Lower leg skin (tissue), 3 donors: ENCODE measurements around the gene TBC1D10B.
"Not testable (repeated sequence)": the region's sequence is repeated elsewhere in the genome, so short reads cannot be mapped to it uniquely, and the experiment has no call there.

Experiments
- POLR2A ChIP-seq, 2 donors: fragments of 450-650 bp; IDR thresholded peaks; one replicate each; pipeline ENCODE4 v1.6.1; 2016 to 2017; ENCODE audit warnings: antibody characterized with exemption in 2 of 2, mild to moderate bottlenecking in 1 of 2, moderate library complexity in 1 of 2
- TF ChIP-seq, protein P1 (sequence below), 3 donors: fragments of 450-650 bp; IDR thresholded peaks; one replicate each; pipeline ENCODE4 v1.5.1; 2016; ENCODE audit warnings: antibody characterized with exemption in 3 of 3, mild to moderate bottlenecking in 3 of 3, moderate library complexity in 2 of 3

- TF ChIP-seq, protein P1, sequence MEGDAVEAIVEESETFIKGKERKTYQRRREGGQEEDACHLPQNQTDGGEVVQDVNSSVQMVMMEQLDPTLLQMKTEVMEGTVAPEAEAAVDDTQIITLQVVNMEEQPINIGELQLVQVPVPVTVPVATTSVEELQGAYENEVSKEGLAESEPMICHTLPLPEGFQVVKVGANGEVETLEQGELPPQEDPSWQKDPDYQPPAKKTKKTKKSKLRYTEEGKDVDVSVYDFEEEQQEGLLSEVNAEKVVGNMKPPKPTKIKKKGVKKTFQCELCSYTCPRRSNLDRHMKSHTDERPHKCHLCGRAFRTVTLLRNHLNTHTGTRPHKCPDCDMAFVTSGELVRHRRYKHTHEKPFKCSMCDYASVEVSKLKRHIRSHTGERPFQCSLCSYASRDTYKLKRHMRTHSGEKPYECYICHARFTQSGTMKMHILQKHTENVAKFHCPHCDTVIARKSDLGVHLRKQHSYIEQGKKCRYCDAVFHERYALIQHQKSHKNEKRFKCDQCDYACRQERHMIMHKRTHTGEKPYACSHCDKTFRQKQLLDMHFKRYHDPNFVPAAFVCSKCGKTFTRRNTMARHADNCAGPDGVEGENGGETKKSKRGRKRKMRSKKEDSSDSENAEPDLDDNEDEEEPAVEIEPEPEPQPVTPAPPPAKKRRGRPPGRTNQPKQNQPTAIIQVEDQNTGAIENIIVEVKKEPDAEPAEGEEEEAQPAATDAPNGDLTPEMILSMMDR (IDR thresholded peaks at IDR 0.05): not testable (repeated sequence)
- TF ChIP-seq POLR2A (IDR thresholded peaks at IDR 0.05): not testable (repeated sequence)
Measured at GRCh38 chr16:30334473-30334989, 35.8 kb downstream of the TBC1D10B start.
